GM20000 (cell line): ENCODE measurements around the gene HMOX2.

Experiments
- DNase-seq: peaks from one replicate; pipeline ENCODE4 v3.0.0; 2012; ENCODE audit warnings: low spot score
- CTCF ChIP-seq: IDR thresholded peaks from 2 replicates; pipeline ENCODE4 v1.5.1; 2012; ENCODE audit warnings: mild to moderate bottlenecking, control low read depth; ENCODE audit errors: extremely low read depth, missing control alignments

Gene HMOX2

GRCh38 chr16:4548124-4548523, 71.9 kb downstream of the HMOX2 start:
- DNase-seq, result no peak
- TF ChIP-seq CTCF, result no peak

- no peak for DNase-seq
- TF ChIP-seq CTCF, result no peak
Observed at GRCh38 chr16:4550591-4550990, 74.4 kb downstream of the HMOX2 start.

GRCh38 chr16:4552541-4552940, 76.3 kb downstream of the HMOX2 start:
- no peak for TF ChIP-seq CTCF
- DNase-seq, result no peak

- no peak for DNase-seq
- TF ChIP-seq CTCF, result no peak
Observed at GRCh38 chr16:4556112-4556511, 79.9 kb downstream of the HMOX2 start, which contains the start of gene C16orf96. C16orf96 (plus strand) TSS chr16:4556340; CDS start chr16:4556490, 150 bp downstream.

- no peak for DNase-seq
- TF ChIP-seq CTCF, result no peak
Observed at GRCh38 chr16:4556580-4556979, 80.4 kb downstream of the HMOX2 start.

- no peak for DNase-seq
- no peak for TF ChIP-seq CTCF
Observed at GRCh38 chr16:4557973-4558372, 81.8 kb downstream of the HMOX2 start.
